Measurements from ENCODE around the gene WDR55.

Gene WDR55

DNA sequence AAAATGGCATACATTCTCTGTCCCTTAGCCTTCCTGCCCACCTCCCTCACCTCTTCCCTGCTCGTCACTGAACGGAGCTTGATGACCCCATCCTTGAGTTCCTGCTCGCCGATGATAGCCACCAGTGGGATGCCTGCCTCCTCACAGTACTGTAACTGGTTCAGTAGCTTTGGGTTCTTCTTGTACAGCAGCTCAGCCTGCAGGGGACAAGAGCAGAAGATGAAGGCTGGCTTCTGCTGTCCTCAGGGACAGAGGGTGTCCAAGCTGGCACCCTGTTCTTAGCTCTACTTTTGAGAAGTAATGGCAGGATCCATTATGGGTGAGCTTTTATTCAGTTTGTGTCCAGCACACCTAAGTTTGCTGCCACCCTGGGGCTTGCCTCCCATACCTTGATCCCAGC is 9.9 kb downstream of the WDR55 start:
- TF ChIP-seq, protein P1, sequence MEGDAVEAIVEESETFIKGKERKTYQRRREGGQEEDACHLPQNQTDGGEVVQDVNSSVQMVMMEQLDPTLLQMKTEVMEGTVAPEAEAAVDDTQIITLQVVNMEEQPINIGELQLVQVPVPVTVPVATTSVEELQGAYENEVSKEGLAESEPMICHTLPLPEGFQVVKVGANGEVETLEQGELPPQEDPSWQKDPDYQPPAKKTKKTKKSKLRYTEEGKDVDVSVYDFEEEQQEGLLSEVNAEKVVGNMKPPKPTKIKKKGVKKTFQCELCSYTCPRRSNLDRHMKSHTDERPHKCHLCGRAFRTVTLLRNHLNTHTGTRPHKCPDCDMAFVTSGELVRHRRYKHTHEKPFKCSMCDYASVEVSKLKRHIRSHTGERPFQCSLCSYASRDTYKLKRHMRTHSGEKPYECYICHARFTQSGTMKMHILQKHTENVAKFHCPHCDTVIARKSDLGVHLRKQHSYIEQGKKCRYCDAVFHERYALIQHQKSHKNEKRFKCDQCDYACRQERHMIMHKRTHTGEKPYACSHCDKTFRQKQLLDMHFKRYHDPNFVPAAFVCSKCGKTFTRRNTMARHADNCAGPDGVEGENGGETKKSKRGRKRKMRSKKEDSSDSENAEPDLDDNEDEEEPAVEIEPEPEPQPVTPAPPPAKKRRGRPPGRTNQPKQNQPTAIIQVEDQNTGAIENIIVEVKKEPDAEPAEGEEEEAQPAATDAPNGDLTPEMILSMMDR (IDR thresholded peaks at IDR 0.05; ENCODE audit: insufficient read depth, low read length, poor library complexity, severe bottlenecking), result no peak
- H3K27me3 ChIP-seq (replicated peaks; ENCODE audit: control insufficient read depth, insufficient read depth, low read length), result no peaks in the 10 kb centered on the region
- no peak overlapping the region for H3K4me3 ChIP-seq (replicated peaks; ENCODE audit: low read depth, low read length)
- DNase-seq (ENCODE audit: extremely low read depth, insufficient read length), result no peak
- H3K36me3 ChIP-seq (ENCODE audit: control insufficient read depth, insufficient read depth, low read length), result peaks cover 41% of the 10 kb centered on the region

DNA sequence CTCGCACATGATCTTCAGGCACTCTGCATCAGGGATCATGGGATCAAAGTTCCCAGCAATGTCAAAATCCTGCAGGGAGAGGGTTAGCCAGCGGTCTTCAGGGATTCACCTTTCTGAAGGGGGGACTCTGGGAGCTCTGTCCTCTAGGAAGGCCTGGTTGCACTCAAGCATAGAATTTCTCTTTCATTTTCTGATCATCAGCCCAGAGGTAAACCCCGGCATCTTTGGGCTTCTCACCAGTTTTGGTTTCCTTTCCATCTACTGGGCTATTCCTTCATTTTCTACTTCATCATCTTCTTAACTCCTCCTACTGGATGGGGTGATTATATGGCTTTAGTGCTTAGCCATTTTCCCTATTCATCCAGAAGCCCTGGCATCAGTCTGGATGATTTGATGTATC is 13.2 kb downstream of the WDR55 start:
- Histone ChIP-seq H3K36me3 (ENCODE audit: control insufficient read depth, insufficient read depth, low read length) (peaks cover 39% of the 10 kb centered on the region), H3K4me3 (replicated peaks; ENCODE audit: low read depth, low read length) (no peak overlapping the region), H3K27me3 (replicated peaks; ENCODE audit: control insufficient read depth, insufficient read depth, low read length) (no peaks in the 10 kb centered on the region)
- TF ChIP-seq, protein P1 (IDR thresholded peaks at IDR 0.05; ENCODE audit: insufficient read depth, low read length, poor library complexity, severe bottlenecking), result no peak
- no peak for DNase-seq (ENCODE audit: extremely low read depth, insufficient read length)

DNA sequence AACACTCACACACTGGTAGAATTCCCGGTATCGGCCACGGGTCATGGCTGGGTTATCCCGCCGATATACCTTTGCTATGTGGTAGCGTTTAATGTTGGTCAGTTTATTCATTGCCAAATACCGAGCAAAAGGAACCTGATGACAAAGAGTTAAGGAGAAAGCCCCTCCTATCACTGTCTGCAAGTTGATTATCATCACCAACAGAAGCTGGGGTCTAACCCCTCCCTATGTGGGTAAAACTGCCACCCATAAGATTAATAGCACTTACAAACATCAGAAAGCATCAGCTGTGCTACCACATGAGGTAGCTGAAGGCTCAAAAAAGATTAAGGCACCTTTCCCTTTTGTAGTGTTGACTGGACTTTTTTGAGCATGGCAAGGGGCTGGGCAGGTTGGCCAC is 14.3 kb downstream of the WDR55 start:
- no peak for DNase-seq (ENCODE audit: extremely low read depth, insufficient read length)
- no peaks in the 10 kb centered on the region for H3K27me3 ChIP-seq (replicated peaks; ENCODE audit: control insufficient read depth, insufficient read depth, low read length)
- TF ChIP-seq, protein P1 (IDR thresholded peaks at IDR 0.05; ENCODE audit: insufficient read depth, low read length, poor library complexity, severe bottlenecking), result no peak
- no peak overlapping the region for H3K4me3 ChIP-seq (replicated peaks; ENCODE audit: low read depth, low read length)
- H3K36me3 ChIP-seq (ENCODE audit: control insufficient read depth, insufficient read depth, low read length), result peaks cover 31% of the 10 kb centered on the region

DNA sequence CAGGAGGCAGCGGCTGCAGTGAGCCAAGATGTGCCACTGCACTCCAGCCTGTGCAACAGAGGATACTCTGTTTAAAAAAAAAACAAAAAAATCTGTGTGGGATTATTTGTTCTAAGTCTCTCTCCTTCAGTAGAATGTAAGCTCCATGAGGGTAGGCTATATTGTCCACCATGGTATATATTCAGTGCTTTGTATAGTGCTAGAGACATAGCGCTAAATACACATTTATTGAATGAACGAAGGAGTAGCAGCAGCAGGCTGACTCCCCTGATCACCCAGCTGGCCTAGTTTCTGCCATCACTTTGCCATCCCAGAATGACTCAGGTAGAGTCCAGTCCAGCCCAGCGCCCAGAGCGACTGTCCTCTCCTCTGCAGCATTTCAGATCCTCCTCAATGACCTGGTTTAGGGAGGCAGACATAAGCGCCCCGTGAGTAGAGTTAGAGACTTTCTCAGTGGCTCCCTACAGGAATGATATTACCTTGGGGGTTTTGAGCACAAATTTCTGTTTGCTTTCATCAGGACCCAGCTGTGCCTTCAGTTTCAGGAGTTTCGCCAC is 25.8 kb downstream of the WDR55 start:
- TF ChIP-seq, protein P1 (IDR thresholded peaks at IDR 0.05; ENCODE audit: insufficient read depth, low read length, poor library complexity, severe bottlenecking), result no peak
- H3K36me3 ChIP-seq (ENCODE audit: control insufficient read depth, insufficient read depth, low read length), result peaks cover 12% of the 10 kb centered on the region
- H3K27me3 ChIP-seq (replicated peaks; ENCODE audit: control insufficient read depth, insufficient read depth, low read length), result no peaks in the 10 kb centered on the region
- no peak for DNase-seq (ENCODE audit: extremely low read depth, insufficient read length)
- H3K4me3 ChIP-seq (replicated peaks; ENCODE audit: low read depth, low read length), result peak overlapping the region; percentile 93

DNA sequence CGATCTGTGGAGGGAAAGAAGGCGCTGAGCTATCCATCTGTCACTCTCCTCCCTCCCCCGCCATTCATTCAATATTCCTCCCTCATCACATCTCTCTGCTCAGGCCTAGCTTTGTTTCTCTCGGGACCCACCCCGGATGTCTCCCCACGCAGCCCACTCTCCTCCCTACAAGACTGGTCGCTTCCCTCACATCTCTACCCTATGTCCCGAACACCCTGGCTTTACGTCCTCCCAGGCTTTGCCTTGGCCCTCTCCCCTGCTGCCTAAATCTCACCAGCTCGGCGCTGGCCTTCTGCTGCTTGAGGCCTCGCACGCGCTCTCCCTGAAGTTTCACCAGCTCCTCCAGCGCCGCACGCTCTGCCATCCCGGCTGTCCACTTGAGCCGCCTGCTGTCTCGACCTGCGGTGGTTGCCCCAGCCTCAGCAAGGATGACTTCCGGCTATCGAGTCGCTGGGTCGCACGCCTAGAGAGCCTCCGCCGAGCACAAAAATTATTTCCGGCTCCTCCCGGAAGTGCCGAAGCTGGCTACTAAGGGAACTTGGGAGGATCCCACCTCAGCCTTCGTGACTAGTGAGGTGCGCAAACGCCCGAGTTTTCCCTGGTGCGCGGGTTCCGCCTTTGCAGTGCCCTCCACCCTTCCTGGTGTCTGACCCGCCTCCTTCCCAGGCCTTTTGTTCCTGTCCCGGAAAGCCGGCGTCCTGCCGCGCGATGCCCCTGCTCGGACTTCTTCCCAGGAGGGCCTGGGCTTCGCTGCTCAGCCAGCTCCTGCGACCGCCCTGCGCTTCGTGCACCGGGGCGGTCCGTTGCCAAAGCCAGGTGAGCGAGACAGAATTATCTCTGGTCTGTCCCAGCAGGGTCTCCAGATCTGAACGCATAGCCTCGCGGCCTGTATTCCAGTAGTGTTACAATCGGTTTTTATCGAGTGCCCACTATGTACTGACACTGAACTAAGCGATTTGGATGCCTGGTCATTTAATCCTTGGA is 26.5 kb downstream of the WDR55 start, which contains the start of the genes HARS1 and HARS2:
Gene HARS1, minus strand, starts transcription at position 430 of the 984 bp plus-strand sequence. Its CDS starts 66 bp downstream, at position 364.
Gene HARS2, plus strand, starts transcription at position 515 of the 984 bp plus-strand sequence. Its CDS starts 194 bp downstream, at position 709.
- Histone ChIP-seq H3K4me3 (replicated peaks; ENCODE audit: low read depth, low read length) (peak within 1 kb of the TSS; percentile 93), H3K36me3 (ENCODE audit: control insufficient read depth, insufficient read depth, low read length) (peaks cover 16% of the 10 kb centered on the region), H3K27me3 (replicated peaks; ENCODE audit: control insufficient read depth, insufficient read depth, low read length) (no peaks in the 10 kb centered on the region)
- TF ChIP-seq, protein P1 (IDR thresholded peaks at IDR 0.05; ENCODE audit: insufficient read depth, low read length, poor library complexity, severe bottlenecking), result no peak
- DNase-seq (ENCODE audit: extremely low read depth, insufficient read length), result peak; percentile 87

Measured in GM06990 (cell line).